ENCODE measurements around the gene EMP2. TPM values are rescaled to one million over a fixed set of nuclear protein-coding genes. Genes with fewer than 3 reads are reported as not detected.

Gene EMP2
- polyA plus RNA-seq, 3 donors: not detected

GRCh38 chr16:10558746-10559641 is 21.4 kb downstream of the EMP2 start:
- no peak overlapping the region for H3K27ac ChIP-seq (ENCODE audit: low read depth in 1 of 2, low read length in 2 of 2)
- no peak for TF ChIP-seq CTCF (IDR thresholded peaks at IDR 0.05)
- no peaks in the 10 kb centered on the region for H3K79me2 ChIP-seq (ENCODE audit: insufficient read depth, low read length)

GRCh38 chr16:10558305-10558704 is 22.1 kb downstream of the EMP2 start:
- Histone ChIP-seq H3K27ac (ENCODE audit: low read depth in 1 of 2, low read length in 2 of 2) (no peak overlapping the region), H3K4me1 (ENCODE audit: control insufficient read depth in 1 of 2, insufficient read depth in 2 of 2, low read length in 2 of 2) (peaks cover 3 to 13% of the 10 kb centered on the region in 2 donors), H3K4me3 (replicated peaks in 1 of 3; ENCODE audit: low read depth in 2 of 3, low read length in 3 of 3) (no peak overlapping the region), H2AFZ (ENCODE audit: insufficient read depth, low read depth, low read length, poor library complexity, severe bottlenecking) (no peak overlapping the region), H3K36me3 (replicated peaks in 1 of 2; ENCODE audit: control insufficient read depth in 1 of 2, insufficient read depth in 2 of 2, low read length in 2 of 2) (no peaks in the 10 kb centered on the region), H3K9ac (ENCODE audit: insufficient read depth, low read length, poor library complexity, severe bottlenecking) (no peak overlapping the region), H3K79me2 (ENCODE audit: insufficient read depth, low read length) (no peaks in the 10 kb centered on the region), H3K27me3 (ENCODE audit: control insufficient read depth in 2 of 2, insufficient read depth in 2 of 2, low read length in 2 of 2) (no peaks in the 10 kb centered on the region), H4K20me1 (ENCODE audit: insufficient read depth, low read length) (no peaks in the 10 kb centered on the region), H3K4me2 (replicated peaks; ENCODE audit: extremely low read depth, low read length, poor library complexity, severe bottlenecking) (no peak overlapping the region), H3K9me3 (replicated peaks in 1 of 2; ENCODE audit: control insufficient read depth in 1 of 2, insufficient read depth in 1 of 2, low read length in 2 of 2) (peaks cover 0 to 6% of the 10 kb centered on the region in 2 donors)
- Mint-ChIP-seq H3K4me1 (peaks cover 11% of the 10 kb centered on the region), H3K36me3 (no peaks in the 10 kb centered on the region), H3K27me3 (ENCODE audit: low read depth in 3 of 3) (peaks cover 6 to 15% (median 6%) of the 10 kb centered on the region in 3 donors), H3K4me3 (no peak overlapping the region), H3K27ac (no peak overlapping the region), H3K9me3 (peaks cover 0 to 10% (median 3%) of the 10 kb centered on the region in 7 donors)
- no peak for DNase-seq
- TF ChIP-seq CTCF (IDR thresholded peaks at IDR 0.05): no peak
- intact Hi-C loops (cut with micrococcal nuclease): no loop called here
- WGBS (ENCODE audit: insufficient coverage): 88% methylated on average over 3 of the region's 7 CpGs

More at GRCh38 chr16:10558746-10559641, 21.4 kb downstream of the EMP2 start:
- DNase-seq: no peak
- no peak overlapping the region for H2AFZ ChIP-seq (ENCODE audit: insufficient read depth, low read depth, low read length, poor library complexity, severe bottlenecking)
- no peaks in the 10 kb centered on the region for H4K20me1 ChIP-seq (ENCODE audit: insufficient read depth, low read length)
- Mint-ChIP-seq H3K27me3 (ENCODE audit: low read depth in 3 of 3) (peaks cover 6 to 13% (median 6%) of the 10 kb centered on the region in 3 donors), H3K4me1 (peaks cover 8% of the 10 kb centered on the region), H3K4me3 (no peak overlapping the region), H3K36me3 (no peaks in the 10 kb centered on the region), H3K27ac (no peak overlapping the region), H3K9me3 (peaks cover 0 to 9% (median 3%) of the 10 kb centered on the region in 7 donors)
- H3K4me2 ChIP-seq (replicated peaks; ENCODE audit: extremely low read depth, low read length, poor library complexity, severe bottlenecking): no peak overlapping the region
- no peak overlapping the region for H3K4me3 ChIP-seq (replicated peaks in 1 of 3; ENCODE audit: low read depth in 2 of 3, low read length in 3 of 3)
- H3K9ac ChIP-seq (ENCODE audit: insufficient read depth, low read length, poor library complexity, severe bottlenecking): no peak overlapping the region
- H3K9me3 ChIP-seq (replicated peaks in 1 of 2; ENCODE audit: control insufficient read depth in 1 of 2, insufficient read depth in 1 of 2, low read length in 2 of 2): peaks cover 0 to 6% of the 10 kb centered on the region in 2 donors
- 92% methylated on average over 25 of the region's 25 CpGs for WGBS (ENCODE audit: insufficient coverage)
- H3K27me3 ChIP-seq (ENCODE audit: control insufficient read depth in 2 of 2, insufficient read depth in 2 of 2, low read length in 2 of 2): no peaks in the 10 kb centered on the region
- peaks cover 3 to 10% of the 10 kb centered on the region in 2 donors for H3K4me1 ChIP-seq (ENCODE audit: control insufficient read depth in 1 of 2, insufficient read depth in 2 of 2, low read length in 2 of 2)
- no peaks in the 10 kb centered on the region for H3K36me3 ChIP-seq (replicated peaks in 1 of 2; ENCODE audit: control insufficient read depth in 1 of 2, insufficient read depth in 2 of 2, low read length in 2 of 2)
- intact Hi-C loops (cut with micrococcal nuclease): no loop called here
